ENCODE results near the gene BUB3. TPM values are rescaled to one million over a fixed set of nuclear protein-coding genes. Genes with fewer than 3 reads are reported as not detected.

Gene BUB3
- total RNA-seq, 1 donor from 2014 or later, result 97.0 TPM

DNA sequence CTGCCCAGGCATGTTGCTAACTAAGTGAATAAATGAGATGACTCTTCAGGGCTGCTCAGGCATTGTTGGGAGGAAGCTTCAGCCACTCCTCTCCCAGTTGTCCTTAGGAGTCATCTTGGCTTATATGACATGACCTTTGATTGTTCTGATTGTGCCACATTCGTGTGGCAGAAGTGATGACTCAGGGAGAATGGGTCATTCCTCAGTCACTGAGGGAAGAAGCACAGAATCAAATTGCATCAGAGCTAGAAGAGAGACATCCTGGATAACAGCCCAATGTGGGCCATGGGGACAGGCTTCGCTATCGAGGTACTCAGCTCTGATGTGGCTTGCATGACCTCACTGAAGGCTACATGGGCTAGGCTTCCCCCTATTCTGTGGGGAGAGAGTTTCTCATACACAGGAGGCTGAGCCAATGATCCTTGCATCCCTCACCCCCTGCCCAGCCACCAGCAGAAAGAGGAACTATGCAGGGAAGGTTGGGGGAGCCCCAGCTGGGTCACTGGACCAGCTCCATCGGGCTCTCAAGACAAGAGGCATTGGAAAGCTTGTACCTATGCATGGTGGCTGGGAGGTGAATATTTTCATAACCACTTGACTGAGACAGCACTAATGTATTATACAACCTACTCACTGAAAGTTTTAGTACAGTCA is 24.5 kb upstream of the BUB3 start:
- Mint-ChIP-seq H3K9me3 (ENCODE audit: unreplicated experiment) (no peaks in the 10 kb centered on the region), H3K36me3 (ENCODE audit: unreplicated experiment) (no peaks in the 10 kb centered on the region), H3K4me1 (ENCODE audit: unreplicated experiment) (peaks cover 21% of the 10 kb centered on the region), H3K4me3 (ENCODE audit: unreplicated experiment) (no peak overlapping the region), H3K27ac (ENCODE audit: unreplicated experiment) (no peak overlapping the region), H3K27me3 (ENCODE audit: unreplicated experiment) (peaks cover 96% of the 10 kb centered on the region)
- DNase-seq (ENCODE audit: extremely low spot score, unreplicated experiment), result no peak
- TF ChIP-seq, protein P1, sequence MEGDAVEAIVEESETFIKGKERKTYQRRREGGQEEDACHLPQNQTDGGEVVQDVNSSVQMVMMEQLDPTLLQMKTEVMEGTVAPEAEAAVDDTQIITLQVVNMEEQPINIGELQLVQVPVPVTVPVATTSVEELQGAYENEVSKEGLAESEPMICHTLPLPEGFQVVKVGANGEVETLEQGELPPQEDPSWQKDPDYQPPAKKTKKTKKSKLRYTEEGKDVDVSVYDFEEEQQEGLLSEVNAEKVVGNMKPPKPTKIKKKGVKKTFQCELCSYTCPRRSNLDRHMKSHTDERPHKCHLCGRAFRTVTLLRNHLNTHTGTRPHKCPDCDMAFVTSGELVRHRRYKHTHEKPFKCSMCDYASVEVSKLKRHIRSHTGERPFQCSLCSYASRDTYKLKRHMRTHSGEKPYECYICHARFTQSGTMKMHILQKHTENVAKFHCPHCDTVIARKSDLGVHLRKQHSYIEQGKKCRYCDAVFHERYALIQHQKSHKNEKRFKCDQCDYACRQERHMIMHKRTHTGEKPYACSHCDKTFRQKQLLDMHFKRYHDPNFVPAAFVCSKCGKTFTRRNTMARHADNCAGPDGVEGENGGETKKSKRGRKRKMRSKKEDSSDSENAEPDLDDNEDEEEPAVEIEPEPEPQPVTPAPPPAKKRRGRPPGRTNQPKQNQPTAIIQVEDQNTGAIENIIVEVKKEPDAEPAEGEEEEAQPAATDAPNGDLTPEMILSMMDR (IDR thresholded peaks at IDR 0.05), result no peak

DNA sequence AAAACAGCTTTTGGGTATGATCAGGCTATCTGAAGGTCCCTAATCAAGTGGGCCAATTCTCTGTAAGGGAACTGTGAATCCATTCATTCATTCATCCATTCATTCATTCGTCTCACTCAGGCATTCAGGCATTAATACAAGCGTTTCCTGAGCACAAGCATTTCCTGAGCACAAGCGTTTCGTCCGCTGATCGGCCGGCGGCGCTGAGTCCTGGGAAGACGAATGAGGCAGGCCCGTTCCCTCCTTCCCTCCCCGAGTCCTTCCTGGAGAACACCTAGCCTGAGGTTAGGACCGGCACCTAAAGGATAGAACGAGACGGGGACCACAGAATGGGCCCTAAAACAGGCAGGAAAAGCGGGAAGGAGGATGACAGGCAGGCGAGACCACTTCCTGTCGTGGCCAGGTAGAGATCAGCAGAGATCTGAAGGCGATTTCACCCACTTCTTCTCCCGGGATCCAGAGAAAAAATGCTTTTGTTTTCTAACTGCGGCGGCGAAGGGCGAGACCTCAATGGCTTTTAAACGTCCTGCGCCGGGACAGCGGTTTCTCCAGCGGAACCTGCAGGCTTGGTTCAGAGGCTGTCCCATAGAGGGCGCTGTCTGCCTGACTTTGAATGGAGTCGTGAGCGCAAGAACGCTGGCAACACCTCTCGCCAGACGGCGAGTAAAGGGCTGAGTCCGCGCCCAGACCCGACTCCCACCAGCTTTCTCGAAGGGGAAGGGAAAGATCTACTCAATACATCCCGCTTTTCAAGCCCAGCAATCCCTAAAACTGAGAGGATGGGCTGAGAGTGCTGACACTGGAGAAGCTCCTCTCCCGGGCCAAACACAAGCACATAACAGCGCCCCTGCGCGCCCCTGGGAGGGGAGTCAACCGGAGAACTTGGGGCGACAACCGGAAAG is 21.4 kb upstream of the BUB3 start:
- peaks cover 80% of the 10 kb centered on the region for H3K27me3 Mint-ChIP-seq (ENCODE audit: unreplicated experiment)
- H3K27ac Mint-ChIP-seq (ENCODE audit: unreplicated experiment), result no peak overlapping the region
- H3K36me3 Mint-ChIP-seq (ENCODE audit: unreplicated experiment), result no peaks in the 10 kb centered on the region

DNA sequence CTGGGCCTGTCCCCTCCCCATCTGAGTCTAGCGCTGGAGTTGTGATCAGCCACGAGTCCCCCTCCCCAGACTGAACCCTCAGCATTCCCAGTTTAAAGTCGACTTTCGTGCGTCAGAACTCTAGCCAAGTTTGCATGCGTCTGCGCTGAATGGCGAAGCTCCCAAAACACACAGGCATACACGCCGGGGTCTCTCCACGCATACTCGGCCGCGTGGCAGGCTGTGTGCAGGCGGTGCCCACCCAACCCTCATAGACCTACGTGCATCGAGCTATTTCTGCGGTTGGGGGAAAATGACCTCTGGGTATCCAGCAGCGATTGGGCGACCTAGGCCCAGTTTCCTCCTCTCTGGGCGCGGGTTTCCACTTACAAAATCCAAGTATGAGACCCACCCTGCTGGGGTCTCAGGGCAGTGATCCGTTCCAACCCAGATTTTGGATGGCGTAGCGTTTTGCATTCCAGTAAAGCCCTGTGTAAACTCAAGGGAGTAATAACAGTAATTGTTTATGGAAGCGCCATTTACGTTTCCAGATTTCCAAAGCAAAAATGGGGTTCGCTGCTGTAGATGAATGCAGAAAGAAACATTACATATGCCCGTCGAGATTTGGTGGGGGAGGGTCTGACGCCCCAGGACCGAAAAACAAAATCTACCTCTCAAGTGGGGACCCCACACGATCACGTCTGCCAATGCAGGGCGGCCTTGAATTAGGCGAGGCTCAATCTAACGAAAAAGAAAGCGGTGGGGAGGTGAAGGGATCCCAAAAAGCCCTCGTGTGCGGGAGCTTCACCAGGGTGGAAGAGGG is 20.5 kb upstream of the BUB3 start:
- H3K9me3 Mint-ChIP-seq (ENCODE audit: unreplicated experiment), result no peaks in the 10 kb centered on the region
- H3K36me3 Mint-ChIP-seq (ENCODE audit: unreplicated experiment), result peaks cover 2% of the 10 kb centered on the region
- peak; percentile 80 for DNase-seq (ENCODE audit: extremely low spot score, unreplicated experiment)
- TF ChIP-seq, protein P1 (IDR thresholded peaks at IDR 0.05), result no peak
- H3K4me1 Mint-ChIP-seq (ENCODE audit: unreplicated experiment), result peaks cover 34% of the 10 kb centered on the region
- H3K27me3 Mint-ChIP-seq (ENCODE audit: unreplicated experiment), result peaks cover 78% of the 10 kb centered on the region
- H3K27ac Mint-ChIP-seq (ENCODE audit: unreplicated experiment), result no peak overlapping the region
- H3K4me3 Mint-ChIP-seq (ENCODE audit: unreplicated experiment), result no peak overlapping the region

More for the DNA sequence above, 21.4 kb upstream of the BUB3 start:
- Mint-ChIP-seq H3K9me3 (ENCODE audit: unreplicated experiment) (no peaks in the 10 kb centered on the region), H3K4me3 (ENCODE audit: unreplicated experiment) (peak overlapping the region; percentile 70), H3K4me1 (ENCODE audit: unreplicated experiment) (peaks cover 32% of the 10 kb centered on the region)
- peak; percentile 93 for DNase-seq (ENCODE audit: extremely low spot score, unreplicated experiment)
- TF ChIP-seq, protein P1 (IDR thresholded peaks at IDR 0.05), result peak; percentile 97

DNA sequence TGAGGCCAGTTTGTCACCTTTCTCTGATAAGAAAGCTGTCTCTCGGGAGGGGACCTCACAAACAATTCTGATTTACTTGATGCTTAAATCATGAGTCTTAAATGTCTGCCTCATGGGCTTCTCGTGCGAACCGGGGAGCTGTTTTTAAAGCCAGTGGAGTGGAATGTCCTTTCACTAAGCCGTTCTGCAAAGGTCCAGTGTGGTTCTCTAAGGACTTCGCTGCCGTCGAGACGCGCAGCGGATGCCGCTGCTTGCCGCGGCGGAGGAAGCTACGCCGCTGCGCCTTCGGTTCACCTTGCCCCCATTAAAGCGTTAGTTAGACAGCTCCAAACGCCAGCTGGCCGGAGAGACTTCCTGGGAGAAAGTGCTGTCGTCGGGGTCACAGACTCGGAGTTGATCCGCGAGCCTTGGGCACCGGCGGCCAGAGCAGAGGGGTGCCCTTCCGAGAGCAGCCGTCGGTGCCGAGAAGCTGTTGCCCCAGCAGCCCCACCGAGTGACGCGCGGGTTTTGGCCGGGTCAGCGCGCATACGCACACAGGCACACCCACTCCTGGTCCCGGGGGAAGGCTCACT is 19.8 kb upstream of the BUB3 start:
- no peaks in the 10 kb centered on the region for H3K9me3 Mint-ChIP-seq (ENCODE audit: unreplicated experiment)
- peak overlapping the region; percentile 38 for H3K4me3 Mint-ChIP-seq (ENCODE audit: unreplicated experiment)
- peak; percentile 69 for DNase-seq (ENCODE audit: extremely low spot score, unreplicated experiment)
- H3K27me3 Mint-ChIP-seq (ENCODE audit: unreplicated experiment), result peaks cover 79% of the 10 kb centered on the region
- TF ChIP-seq, protein P1 (IDR thresholded peaks at IDR 0.05), result no peak
- H3K36me3 Mint-ChIP-seq (ENCODE audit: unreplicated experiment), result peaks cover 2% of the 10 kb centered on the region
- H3K4me1 Mint-ChIP-seq (ENCODE audit: unreplicated experiment), result peaks cover 37% of the 10 kb centered on the region
- no peak overlapping the region for H3K27ac Mint-ChIP-seq (ENCODE audit: unreplicated experiment)

Measured in osteocyte (in vitro differentiated cells).